ENCODE measurements around the gene CBX1. TPM values are rescaled to one million over a fixed set of nuclear protein-coding genes. Genes with fewer than 3 reads are reported as not detected.
A peak's percentile ranks its signal among the peaks of the same experiment; 100 is the strongest.

The CBX1 gene
- total and polyA plus RNA-seq, 2 donors from 2014 or later: 37.8 to 40.2 TPM

- Histone ChIP-seq H3K27ac (ENCODE audit: low read depth in 2 of 2, low read length in 2 of 2) (no peak overlapping the region), H3K4me3 (ENCODE audit: low read length in 3 of 3) (no peak overlapping the region), H3K36me3 (ENCODE audit: control insufficient read depth in 2 of 3, insufficient read depth in 3 of 3, low read length in 3 of 3) (peaks cover 10 to 28% (median 18%) of the 10 kb centered on the region in 3 donors), H3K9me3 (ENCODE audit: control insufficient read depth in 2 of 3, insufficient read depth in 1 of 3, low read length in 3 of 3) (no peaks in the 10 kb centered on the region), H3K9ac (ENCODE audit: low read length in 3 of 3) (no peak overlapping the region), H3K4me1 (ENCODE audit: control insufficient read depth in 2 of 3, insufficient read depth in 2 of 3, low read depth in 1 of 3, low read length in 3 of 3) (no peaks in the 10 kb centered on the region), H3K27me3 (ENCODE audit: control insufficient read depth, insufficient read depth, low read length) (no peaks in the 10 kb centered on the region)
- intact Hi-C loops (cut with DNase I): no loop called here
- DNase-seq: no peak
- TF ChIP-seq, protein P1, sequence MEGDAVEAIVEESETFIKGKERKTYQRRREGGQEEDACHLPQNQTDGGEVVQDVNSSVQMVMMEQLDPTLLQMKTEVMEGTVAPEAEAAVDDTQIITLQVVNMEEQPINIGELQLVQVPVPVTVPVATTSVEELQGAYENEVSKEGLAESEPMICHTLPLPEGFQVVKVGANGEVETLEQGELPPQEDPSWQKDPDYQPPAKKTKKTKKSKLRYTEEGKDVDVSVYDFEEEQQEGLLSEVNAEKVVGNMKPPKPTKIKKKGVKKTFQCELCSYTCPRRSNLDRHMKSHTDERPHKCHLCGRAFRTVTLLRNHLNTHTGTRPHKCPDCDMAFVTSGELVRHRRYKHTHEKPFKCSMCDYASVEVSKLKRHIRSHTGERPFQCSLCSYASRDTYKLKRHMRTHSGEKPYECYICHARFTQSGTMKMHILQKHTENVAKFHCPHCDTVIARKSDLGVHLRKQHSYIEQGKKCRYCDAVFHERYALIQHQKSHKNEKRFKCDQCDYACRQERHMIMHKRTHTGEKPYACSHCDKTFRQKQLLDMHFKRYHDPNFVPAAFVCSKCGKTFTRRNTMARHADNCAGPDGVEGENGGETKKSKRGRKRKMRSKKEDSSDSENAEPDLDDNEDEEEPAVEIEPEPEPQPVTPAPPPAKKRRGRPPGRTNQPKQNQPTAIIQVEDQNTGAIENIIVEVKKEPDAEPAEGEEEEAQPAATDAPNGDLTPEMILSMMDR (IDR thresholded peaks at IDR 0.05; ENCODE audit: borderline replicate concordance, extremely low read depth, insufficient read depth): no peak
- no peak for FAIRE-seq
Observed at GRCh38 chr17:48066656-48067055, 34.6 kb downstream of the CBX1 start.

DNA sequence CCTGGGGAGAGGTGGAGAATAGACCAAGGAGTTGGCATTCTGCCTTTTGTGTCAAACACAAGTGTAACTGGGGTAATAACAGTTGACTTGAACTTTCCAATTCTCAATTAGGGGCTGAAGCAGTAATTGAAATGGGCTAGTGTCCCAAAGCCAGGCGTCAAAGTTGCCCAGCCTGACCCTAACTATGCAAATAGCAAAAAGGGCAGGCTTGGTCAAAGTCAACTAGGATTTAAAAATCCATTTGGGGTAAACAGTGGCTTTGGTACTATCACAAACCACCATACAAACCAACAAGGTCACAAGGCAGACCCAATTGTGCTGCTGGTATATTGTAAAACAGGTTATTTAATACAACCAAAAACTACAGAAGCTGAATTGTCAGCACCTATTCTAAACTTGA lies 35.1 kb downstream of the CBX1 start:
- no peak for DNase-seq
- intact Hi-C loops (cut with DNase I): no loop called here
- Histone ChIP-seq H3K27ac (ENCODE audit: low read depth in 2 of 2, low read length in 2 of 2) (peak overlapping the region in 1 of 2 donors; percentile 2), H3K9me3 (ENCODE audit: control insufficient read depth in 2 of 3, insufficient read depth in 1 of 3, low read length in 3 of 3) (no peaks in the 10 kb centered on the region), H3K4me1 (ENCODE audit: control insufficient read depth in 2 of 3, insufficient read depth in 2 of 3, low read depth in 1 of 3, low read length in 3 of 3) (no peaks in the 10 kb centered on the region), H3K27me3 (ENCODE audit: control insufficient read depth, insufficient read depth, low read length) (no peaks in the 10 kb centered on the region), H3K36me3 (ENCODE audit: control insufficient read depth in 2 of 3, insufficient read depth in 3 of 3, low read length in 3 of 3) (peaks cover 8 to 32% (median 18%) of the 10 kb centered on the region in 3 donors), H3K9ac (ENCODE audit: low read length in 3 of 3) (no peak overlapping the region), H3K4me3 (ENCODE audit: low read length in 3 of 3) (no peak overlapping the region)
- no peak for FAIRE-seq
- TF ChIP-seq, protein P1 (IDR thresholded peaks at IDR 0.05; ENCODE audit: borderline replicate concordance, extremely low read depth, insufficient read depth): no peak

GRCh38 chr17:48064638-48065037 lies 36.6 kb downstream of the CBX1 start:
- no peak overlapping the region for H3K9ac ChIP-seq (ENCODE audit: low read length in 3 of 3)
- no peaks in the 10 kb centered on the region for H3K27me3 ChIP-seq (ENCODE audit: control insufficient read depth, insufficient read depth, low read length)
- no peak overlapping the region for H3K27ac ChIP-seq (ENCODE audit: low read depth in 2 of 2, low read length in 2 of 2)
- no peaks in the 10 kb centered on the region for H3K9me3 ChIP-seq (ENCODE audit: control insufficient read depth in 2 of 3, insufficient read depth in 1 of 3, low read length in 3 of 3)
- no peak for DNase-seq
- H3K4me3 ChIP-seq (ENCODE audit: low read length in 3 of 3): no peak overlapping the region
- H3K4me1 ChIP-seq (ENCODE audit: control insufficient read depth in 2 of 3, insufficient read depth in 2 of 3, low read depth in 1 of 3, low read length in 3 of 3): peaks cover 0 to 3% (median 0%) of the 10 kb centered on the region in 3 donors
- intact Hi-C loops (cut with DNase I): no loop called here
- FAIRE-seq: no peak
- TF ChIP-seq, protein P1 (IDR thresholded peaks at IDR 0.05; ENCODE audit: borderline replicate concordance, extremely low read depth, insufficient read depth): no peak
- peaks cover 7 to 39% (median 23%) of the 10 kb centered on the region in 3 donors for H3K36me3 ChIP-seq (ENCODE audit: control insufficient read depth in 2 of 3, insufficient read depth in 3 of 3, low read length in 3 of 3)

DNA sequence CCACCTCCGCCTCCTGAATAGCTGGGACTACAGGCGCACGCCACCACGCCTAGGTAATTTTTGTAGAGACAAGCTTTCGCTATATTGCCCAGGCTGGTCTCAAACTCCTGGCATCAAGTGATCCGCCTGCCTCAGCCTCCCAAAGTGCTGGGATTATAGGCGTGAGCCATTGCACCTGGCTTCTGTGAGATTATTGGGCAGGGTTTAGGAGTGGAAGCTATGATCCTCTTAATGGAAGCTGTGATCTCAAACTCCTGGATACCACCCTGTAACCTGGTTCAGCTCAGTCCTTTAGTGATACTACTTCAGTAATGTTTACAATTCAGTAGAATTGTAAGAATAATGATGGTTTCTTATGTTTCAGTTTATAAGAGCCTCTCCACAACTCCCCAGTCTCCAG lies 39.0 kb downstream of the CBX1 start:
- Histone ChIP-seq H3K36me3 (ENCODE audit: control insufficient read depth in 2 of 3, insufficient read depth in 3 of 3, low read length in 3 of 3) (peaks cover 6 to 62% (median 42%) of the 10 kb centered on the region in 3 donors), H3K9ac (ENCODE audit: low read length in 3 of 3) (no peak overlapping the region)

More for the DNA sequence above, 39.0 kb downstream of the CBX1 start:
- H3K4me1 ChIP-seq (ENCODE audit: control insufficient read depth in 2 of 3, insufficient read depth in 2 of 3, low read depth in 1 of 3, low read length in 3 of 3): peaks cover 0 to 6% (median 0%) of the 10 kb centered on the region in 3 donors
- H3K9me3 ChIP-seq (ENCODE audit: control insufficient read depth in 2 of 3, insufficient read depth in 1 of 3, low read length in 3 of 3): no peaks in the 10 kb centered on the region
- H3K27me3 ChIP-seq (ENCODE audit: control insufficient read depth, insufficient read depth, low read length): no peaks in the 10 kb centered on the region
- H3K27ac ChIP-seq (ENCODE audit: low read depth in 2 of 2, low read length in 2 of 2): no peak overlapping the region
- TF ChIP-seq, protein P1 (IDR thresholded peaks at IDR 0.05; ENCODE audit: borderline replicate concordance, extremely low read depth, insufficient read depth): no peak
- DNase-seq: no peak
- H3K4me3 ChIP-seq (ENCODE audit: low read length in 3 of 3): no peak overlapping the region
- no peak for FAIRE-seq
- intact Hi-C loops (cut with DNase I): no loop called here
